Measurements from ENCODE around the gene SLC7A4.
A peak's percentile ranks its signal among the peaks of the same experiment; 100 is the strongest.
"Not testable (repeated sequence)": the region's sequence is repeated elsewhere in the genome, so short reads cannot be mapped to it uniquely, and the experiment has no call there.

Gene SLC7A4

DNA sequence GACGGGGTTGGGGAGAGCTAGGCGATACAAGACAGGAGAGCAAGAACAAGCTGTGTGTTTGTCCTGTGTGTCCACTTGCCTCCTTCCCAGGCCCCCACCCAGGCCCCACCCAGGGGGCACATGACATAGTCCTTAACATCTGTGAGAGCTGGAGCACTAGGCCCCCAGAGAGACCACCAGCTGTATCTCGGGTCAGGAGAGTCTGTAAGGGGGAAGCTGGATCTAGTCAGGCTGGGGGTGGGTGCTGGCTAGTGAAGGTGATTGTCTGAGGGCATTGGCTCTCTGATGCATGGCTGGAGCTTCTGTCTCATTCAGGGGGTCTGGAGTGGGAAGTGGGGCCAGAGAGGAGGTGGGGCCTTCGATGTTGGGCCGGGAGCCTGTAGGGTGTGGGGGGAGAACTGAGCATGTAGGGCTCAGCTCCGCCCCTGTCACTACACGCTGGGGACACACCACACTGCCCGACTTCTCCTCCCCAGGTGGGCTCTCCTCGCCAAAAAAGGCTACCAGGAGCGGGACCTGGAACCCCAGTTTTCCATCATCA is 16.8 kb downstream of the SLC7A4 start:
- DNase-seq: no peak

DNA sequence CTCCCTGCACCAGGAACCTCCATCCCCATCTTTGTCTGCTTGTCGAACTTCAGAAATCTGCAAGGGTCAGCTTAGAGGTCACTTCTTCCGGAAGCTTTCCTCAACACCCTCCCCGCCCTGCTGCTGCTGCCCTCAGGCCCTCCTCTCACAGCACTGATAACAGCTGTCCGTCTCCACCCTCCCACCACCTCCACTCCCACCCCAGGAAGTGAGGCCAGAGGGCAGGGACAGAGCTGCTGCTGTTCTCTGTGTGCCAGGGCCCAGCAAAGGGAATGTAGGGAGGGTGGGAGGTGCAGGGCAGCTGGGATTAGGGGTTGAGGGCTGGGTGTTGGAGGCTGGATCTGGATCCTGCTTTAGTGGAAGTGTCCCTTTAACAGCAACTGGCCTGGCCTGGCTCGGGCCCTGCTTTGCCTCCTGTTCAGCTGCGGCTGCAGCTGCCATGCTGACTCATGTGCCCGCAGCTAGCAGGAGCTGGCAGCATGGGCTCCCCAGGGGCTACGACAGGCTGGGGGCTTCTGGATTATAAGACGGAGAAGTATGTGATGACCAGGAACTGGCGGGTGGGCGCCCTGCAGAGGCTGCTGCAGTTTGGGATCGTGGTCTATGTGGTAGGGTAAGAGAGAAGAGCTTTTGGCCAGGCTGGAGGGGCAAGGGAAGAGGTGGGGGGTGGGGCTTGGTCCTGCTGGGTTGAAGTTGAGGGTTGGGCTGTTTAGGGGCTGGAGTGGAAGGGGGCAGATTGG is 17.5 kb downstream of the SLC7A4 start, which contains the start of gene P2RX6:
TSS of gene P2RX6 (plus strand) at position 440 of the 740 bp plus-strand sequence. CDS start at position 450, 10 bp downstream.
- no peak for DNase-seq

GRCh38 chr22:21014202-21014725 is 18.1 kb downstream of the SLC7A4 start:
- DNase-seq: peak; percentile 55 to 77 (median 71)

DNA sequence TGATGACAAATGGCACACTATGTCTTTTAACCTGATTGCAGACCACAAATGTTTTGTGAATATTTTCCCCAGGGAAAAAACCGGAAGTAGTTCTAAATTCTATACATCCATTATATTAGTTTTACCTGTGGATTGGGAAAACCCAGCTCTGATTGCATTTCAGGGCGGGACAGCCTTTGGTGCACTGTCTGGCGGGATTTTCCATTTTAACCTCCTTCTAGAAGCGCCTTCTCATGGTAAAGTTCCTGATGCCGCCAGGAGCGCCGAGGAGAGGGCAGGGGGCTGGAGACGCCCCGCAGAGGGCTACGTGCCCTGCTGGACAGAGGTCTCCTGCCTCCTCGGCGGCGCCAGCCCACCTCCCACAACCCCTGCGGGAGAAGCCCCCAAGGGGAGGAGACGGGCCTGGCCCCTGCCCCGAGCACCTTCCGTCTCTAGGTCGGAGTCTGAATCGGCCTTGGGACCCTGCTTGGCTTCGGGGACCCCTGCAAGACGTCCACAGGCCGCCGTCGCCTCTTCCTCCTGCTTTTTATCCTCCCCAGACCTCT is 18.6 kb downstream of the SLC7A4 start:
- DNase-seq: no peak

DNA sequence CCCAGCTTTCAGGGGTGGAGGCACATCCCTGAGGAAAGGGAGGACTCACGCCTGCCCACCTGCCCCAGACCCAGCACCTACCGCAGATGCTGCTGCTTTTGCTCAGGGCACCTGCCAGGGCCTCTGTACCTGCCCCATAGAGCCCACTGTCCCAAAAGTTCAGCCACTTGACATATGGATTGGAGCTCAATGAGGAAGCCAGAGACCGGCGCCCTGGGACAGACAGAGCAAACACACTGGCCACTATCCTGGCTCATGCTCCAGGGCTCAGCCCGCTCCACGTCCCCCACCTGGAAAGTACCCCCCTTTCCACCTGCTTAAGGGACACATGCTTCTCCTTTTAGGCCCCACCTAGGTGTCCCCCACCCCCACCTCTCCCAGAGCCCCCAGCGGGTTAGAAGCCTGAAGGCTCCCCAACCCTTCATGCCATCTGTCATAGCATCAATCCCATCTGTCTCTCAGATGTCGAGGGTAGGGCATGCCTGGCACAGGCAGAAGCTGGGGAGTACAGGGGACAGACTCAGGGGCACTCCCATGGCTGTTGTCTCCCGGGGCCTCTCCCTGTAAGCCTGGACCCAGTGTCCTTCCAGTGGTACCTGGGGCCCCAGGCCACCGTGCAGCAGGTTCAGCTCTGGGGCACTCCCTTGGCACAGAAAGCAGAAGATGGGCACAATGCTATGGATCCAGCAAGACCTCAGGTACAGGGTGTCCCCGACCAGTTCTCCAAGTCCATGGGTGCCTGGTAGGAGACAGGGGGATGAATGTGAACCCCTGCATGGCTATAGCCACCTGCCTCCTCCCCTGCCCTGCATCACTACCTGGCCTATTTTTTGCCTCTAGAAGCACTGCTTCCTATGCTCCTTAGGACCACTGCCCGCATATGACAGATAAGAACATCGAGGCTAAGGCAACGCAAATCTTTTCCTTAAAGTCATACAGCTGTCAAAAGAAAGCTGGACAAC is 19.6 kb downstream of the SLC7A4 start:
- no peak for DNase-seq

DNA sequence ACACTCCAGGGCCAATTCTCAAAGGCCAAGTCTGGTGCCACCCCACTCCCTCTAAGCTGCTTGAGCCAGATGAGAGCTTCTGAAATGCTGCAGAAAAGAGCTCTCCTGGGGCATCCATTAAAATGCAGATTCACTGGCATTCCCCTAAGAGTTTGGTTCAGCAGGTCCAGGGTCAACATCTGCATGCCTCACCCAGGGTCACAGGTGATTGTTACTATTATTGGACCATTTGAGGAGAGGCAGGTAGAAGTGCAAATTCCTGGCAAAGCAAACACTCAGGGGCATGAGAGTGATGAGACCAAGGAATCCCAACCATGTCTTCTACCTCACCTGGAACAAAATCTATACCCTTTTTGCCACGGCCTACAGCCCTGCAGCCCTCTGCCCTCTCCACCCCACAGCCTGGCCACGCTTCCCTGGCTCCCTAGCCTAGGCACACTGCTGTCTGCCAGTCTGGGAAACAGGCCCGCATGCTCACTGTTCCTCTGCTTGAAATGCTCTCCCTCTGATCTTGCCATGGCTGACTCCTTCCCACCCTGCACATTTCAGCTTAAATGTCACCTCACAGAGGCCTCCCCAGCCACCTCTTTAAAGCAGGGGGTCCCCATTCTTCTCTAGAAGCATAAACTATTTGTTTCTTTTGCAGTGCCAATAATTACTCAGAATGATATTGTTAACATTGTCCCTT is 21.8 kb downstream of the SLC7A4 start:
- DNase-seq: no peak

GRCh38 chr22:21009638-21010425 is 22.5 kb downstream of the SLC7A4 start:
- no peak for DNase-seq

DNA sequence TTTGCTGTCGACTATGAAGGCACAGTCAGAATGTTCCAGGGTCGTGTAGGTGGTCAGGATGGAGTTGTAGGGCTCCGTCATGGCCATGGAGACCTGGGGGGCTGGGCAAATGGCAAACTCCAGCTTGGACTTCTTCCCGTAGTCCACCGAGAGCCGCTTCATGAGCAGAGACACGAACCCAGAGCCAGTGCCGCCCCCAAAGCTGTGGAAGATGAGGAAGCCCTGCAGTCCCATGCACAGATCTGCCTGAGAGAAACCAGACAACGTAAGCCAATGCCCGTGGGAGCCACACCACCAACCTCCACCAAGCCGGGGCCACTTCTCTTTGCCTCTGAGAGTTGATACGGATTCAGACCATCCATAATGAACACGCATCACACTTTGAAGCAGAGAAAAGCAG is 23.2 kb downstream of the SLC7A4 start:
- not testable (repeated sequence) for DNase-seq

DNA sequence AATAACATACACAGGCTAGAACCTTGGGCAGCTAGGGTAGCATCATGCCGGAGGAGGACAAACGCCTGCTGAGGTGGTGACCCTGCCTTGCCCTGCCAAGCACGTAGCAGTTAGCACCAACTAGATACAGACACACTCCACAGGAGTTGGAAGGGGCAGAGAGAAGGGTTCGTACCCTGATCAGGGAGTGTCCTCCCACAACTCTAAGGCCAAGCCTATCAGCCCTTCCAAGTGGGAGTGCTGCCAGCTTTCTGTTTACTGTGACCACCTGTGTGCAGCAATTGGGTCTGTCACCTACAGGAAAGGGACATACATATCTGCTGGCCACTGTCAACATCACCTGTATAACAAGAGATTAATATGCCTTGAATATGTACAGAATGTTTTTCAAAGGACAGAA is 28.6 kb downstream of the SLC7A4 start:
- DNase-seq: no peak

DNA sequence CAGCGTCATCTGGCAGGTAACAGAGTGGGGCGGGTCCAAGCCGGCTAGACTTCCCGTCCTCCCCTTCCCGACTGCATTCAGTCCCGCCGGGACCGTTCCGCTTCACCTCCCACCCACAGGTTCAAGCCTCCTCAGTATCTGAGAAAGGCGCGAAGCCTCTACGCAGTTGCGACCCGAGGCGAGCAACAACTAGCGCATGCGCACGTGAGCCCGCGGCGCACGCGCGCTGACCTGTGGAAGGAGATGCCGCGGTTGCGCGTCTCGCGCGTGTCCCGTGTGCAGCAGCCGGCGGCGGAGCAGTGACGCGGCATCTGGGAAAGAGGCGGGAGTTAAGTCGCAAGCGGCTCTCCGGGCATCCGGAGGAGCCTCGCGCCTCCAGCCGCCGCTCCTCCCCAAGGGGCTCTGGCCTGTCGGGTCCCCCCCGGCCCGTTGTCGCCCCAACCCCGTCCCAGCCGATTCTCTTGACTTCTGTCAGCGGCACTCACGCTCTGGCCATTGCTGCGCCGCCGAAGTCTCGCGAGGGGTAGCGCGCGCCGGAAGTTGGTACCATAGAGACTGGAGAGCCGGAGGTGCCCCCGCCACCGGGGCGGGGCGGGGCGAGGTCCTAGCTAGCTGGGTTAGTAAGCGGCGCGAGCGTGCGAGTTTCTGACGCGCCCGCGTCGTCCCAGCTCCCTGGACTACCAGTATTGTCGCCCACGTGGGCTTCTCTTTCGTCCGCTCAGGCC is 30.6 kb downstream of the SLC7A4 start, which contains the start of gene THAP7:
TSS of gene THAP7 (minus strand) at position 518 of the 725 bp plus-strand sequence. CDS start at position 311, 207 bp downstream.
- peak; percentile 91 to 96 (median 94) for DNase-seq

DNA sequence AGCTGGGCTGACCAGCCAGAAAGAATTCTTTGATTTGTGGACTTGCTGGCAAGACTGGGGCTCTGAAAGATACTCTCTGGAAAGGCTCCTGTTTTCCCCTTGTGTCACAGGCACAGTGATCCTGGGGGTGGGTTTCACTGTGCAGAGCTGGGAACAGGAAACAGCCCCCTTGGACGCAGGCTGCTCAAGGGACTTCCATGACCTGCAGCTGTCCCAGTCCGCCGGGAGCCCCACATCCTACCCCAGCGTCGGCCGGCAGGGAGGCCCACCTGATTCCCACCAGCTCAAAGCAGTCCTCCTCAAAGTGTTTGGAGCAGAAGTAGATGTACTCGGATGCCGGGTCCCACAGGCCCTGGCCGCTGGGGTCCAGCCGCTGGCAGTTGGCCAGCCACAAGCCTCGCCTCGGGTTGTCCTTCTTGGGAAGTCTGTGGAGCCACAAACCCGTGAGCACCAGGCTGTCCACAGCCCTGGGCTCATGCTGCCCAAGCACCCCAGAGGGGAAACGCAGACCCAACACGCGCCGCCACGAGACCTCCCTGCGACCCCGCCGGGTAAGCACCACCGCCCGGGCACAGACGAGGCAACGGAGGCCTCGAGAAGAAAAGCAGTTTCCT is 31.3 kb downstream of the SLC7A4 start:
- DNase-seq: no peak

GRCh38 chr22:21000207-21000986 is 32.0 kb downstream of the SLC7A4 start:
- DNase-seq: no peak

DNA sequence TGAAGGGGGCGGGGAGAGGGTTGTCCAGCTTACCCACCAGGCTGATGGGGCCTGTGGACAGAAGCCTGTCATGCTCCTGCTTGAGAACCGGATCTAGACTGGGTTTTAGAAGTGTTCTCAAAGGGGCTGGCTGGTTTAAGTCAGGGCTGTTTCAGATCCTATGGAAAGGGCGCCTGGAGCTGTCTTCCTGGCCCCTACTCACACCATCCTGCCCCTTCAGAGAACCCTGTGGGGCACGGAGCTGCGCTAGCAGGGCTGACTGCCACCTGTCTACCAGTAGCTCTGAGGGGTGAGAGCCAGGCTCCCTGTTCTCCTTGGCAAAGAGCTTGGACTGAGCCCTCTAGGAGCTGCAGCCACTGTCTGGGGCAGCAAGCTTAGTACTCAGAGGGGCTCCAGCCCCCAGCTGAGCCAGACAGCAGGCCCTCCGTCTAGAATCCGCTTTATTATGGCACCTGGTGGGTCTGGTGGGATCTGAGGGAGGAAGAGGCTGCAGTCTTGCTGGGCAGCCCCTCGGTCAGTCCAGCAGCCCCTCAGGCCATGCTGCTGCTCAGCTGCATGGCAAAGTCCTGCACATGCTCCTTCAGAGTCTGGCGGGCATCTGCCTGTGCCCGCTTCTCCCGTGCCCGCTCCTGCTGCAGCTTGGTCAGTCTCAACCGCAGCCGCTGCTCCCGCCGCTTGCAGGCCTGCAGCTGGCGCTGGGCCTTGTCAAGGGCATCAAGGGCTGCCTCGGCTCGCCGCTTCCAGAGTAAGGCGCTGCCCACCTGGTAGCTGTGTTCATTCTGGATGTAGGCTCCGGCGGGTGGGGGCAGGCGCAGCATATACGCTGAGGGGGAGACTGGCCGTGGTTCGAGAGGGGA is 32.8 kb downstream of the SLC7A4 start:
- no peak for DNase-seq

- DNase-seq: no peak
Measured at GRCh38 chr22:20998411-20999336, 33.7 kb downstream of the SLC7A4 start.

- no peak for DNase-seq
Measured at GRCh38 chr22:20997536-20998257, 34.7 kb downstream of the SLC7A4 start.
